HG02943 (cell line): ENCODE measurements around the gene RNF148.

ENCODE experiments used
- ATAC-seq: cut with Tn5 transposase; IDR thresholded peaks from one replicate; pipeline ENCODE4 v1.9.1; 2021; ENCODE audit warnings: mild to moderate bottlenecking, low read depth, moderate library complexity; ENCODE audit not compliant: unreplicated experiment

Gene RNF148

DNA sequence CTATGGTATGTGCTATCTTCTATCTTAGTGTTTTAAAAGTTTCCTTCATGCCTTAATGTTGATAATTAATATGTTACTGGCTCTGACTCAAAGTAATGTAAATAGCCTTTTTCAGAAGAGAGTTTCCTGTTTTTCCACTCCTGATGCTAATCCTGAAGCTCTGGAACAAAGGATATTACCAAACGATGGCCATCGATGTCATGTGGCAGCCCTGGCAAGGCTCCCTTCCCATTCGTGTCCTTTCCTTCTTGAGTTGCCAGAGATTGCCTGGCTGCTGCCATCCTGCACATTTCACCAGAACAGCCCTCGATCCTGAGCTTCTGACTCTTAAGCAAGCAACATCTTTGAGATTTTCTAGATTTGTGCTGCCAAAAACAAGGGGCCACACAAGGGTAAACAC is 49.8 kb downstream of the RNF148 start:
- no peak for ATAC-seq
